T-helper 17 cell (primary cell): ENCODE data around the gene B9D2. TPM values are rescaled to one million over a fixed set of nuclear protein-coding genes. Genes with fewer than 3 reads are reported as not detected.
A peak's percentile ranks its signal among the peaks of the same experiment; 100 is the strongest.
"Not testable (repeated sequence)": the region's sequence is repeated elsewhere in the genome, so short reads cannot be mapped to it uniquely, and the experiment has no call there.

Source experiments
- ATAC-seq: fragments of 150-1000 bp; cut with Tn5 transposase; 2 replicates; pipeline ENCODE4 v1.10.0; 2021; ENCODE audit warnings: mild to moderate bottlenecking, moderate library complexity
- DNase-seq, 3 donors: peaks; one replicate each; pipeline versions ENCODE4 v3.0.0 to v3.0.0-alpha.2; 2020 to 2021
- H3K9me3 ChIP-seq: one replicate; pipeline ENCODE4 v1.7.0; 2013; ENCODE audit warnings: low read length, mild to moderate bottlenecking; ENCODE audit not compliant: control insufficient read depth, poor library complexity, severe bottlenecking
- H3K27ac Mint-ChIP-seq: one replicate; pipeline ENCODE4 v1.8.0; 2022; ENCODE audit warnings: mild to moderate bottlenecking, moderate library complexity, mixed read lengths
- H3K27me3 Mint-ChIP-seq: one replicate; pipeline ENCODE4 v1.8.0; 2022; ENCODE audit warnings: mixed read lengths
- H3K36me3 Mint-ChIP-seq: one replicate; pipeline ENCODE4 v1.8.0; 2022; ENCODE audit warnings: low read depth, mixed read lengths
- H3K4me1 Mint-ChIP-seq: one replicate; pipeline ENCODE4 v1.8.0; 2022; ENCODE audit warnings: mild to moderate bottlenecking, mixed read lengths
- H3K4me3 Mint-ChIP-seq: one replicate; pipeline ENCODE4 v1.8.0; 2022; ENCODE audit warnings: mild to moderate bottlenecking, moderate library complexity, mixed read lengths
- total RNA-seq, 4 donors: library from RNA in 2 of 4; stranded (reverse) in 2 of 4; gene quantifications; one replicate each; pipeline ENCODE4 v1.2.3 and lab custom pipeline; 2022 to 2026

B9D2 gene, protein sequence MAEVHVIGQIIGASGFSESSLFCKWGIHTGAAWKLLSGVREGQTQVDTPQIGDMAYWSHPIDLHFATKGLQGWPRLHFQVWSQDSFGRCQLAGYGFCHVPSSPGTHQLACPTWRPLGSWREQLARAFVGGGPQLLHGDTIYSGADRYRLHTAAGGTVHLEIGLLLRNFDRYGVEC
- total RNA-seq, result 10 to 100 TPM; 37.1 to 41.4 TPM
- 16.0 to 27.7 reads per million in 2 donors for total RNA-seq (lab: John Stamatoyannopoulos, UW)

DNA sequence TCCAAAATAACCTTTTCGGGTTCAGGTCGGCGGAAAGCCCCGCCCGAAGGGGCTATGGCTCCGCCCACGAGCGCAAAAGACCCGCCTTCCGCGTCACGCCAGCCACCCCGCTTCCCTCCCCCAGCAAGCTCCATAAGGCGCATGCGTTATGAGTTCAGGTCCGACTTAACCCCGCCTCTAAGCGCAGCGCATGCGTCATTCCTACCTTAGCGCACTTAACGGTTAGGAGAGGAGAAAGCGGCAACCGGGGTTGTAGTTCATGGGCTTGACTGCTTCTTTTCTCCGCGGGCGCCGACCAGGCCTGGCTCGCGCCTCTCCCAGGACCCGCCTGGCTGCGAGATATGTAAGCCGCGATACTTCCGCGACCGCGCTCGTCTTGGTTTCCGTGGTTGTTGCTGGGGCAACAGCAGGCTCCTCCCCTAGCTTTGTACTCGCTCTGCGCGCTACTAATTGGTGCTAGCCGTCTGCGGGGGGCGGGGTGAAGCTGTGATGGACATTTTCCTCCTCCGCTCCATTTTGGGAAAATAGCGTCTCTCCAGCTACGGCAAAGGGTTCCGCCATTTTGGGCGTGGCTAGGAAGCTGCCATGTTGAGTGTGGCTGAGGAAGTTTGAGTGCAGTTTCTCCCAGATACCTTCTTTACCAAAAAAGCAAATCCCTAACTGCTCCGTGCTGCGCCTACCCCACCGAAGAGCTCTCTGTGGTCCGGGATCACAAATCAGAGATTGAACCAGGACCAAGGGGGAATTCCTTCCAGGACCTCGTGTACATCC lies at the start of gene B9D2:
Gene B9D2 (minus strand): TSS at position 397 of the 771 bp plus-strand sequence. CDS start 630 bp downstream, outside the sequence.
- Mint-ChIP-seq H3K4me1 (peaks cover 25% of the 10 kb centered on the region), H3K27me3 (no peaks in the 10 kb centered on the region), H3K4me3 (peak within 1 kb of the TSS; percentile 89), H3K27ac (peak within 1 kb of the TSS; percentile 96), H3K36me3 (peaks cover 2% of the 10 kb centered on the region)
- peak; percentile 94 for ATAC-seq
- no peaks in the 10 kb centered on the region for H3K9me3 ChIP-seq
- peak; percentile 92 to 96 (median 93) for DNase-seq

- no peaks in the 10 kb centered on the region for H3K9me3 ChIP-seq
- no peak overlapping the region for H3K27ac Mint-ChIP-seq
- ATAC-seq, result no peak
These were observed 49.0 kb upstream of the B9D2 start for GRCh38 chr19:41412953-41413352.

GRCh38 chr19:41411968-41412265 lies 48.0 kb upstream of the B9D2 start:
- H3K4me1 Mint-ChIP-seq, result peaks cover 13% of the 10 kb centered on the region
- no peaks in the 10 kb centered on the region for H3K9me3 ChIP-seq
- H3K36me3 Mint-ChIP-seq, result peaks cover 3% of the 10 kb centered on the region
- ATAC-seq (no peak), DNase-seq (no peak)
- H3K27ac Mint-ChIP-seq, result no peak overlapping the region
- H3K4me3 Mint-ChIP-seq, result no peak overlapping the region
- H3K27me3 Mint-ChIP-seq, result no peaks in the 10 kb centered on the region

More at GRCh38 chr19:41412953-41413352, 49.0 kb upstream of the B9D2 start:
- Mint-ChIP-seq H3K36me3 (peaks cover 2% of the 10 kb centered on the region), H3K27me3 (no peaks in the 10 kb centered on the region), H3K4me1 (peaks cover 11% of the 10 kb centered on the region), H3K4me3 (no peak overlapping the region)
- no peak for DNase-seq

GRCh38 chr19:41411100-41411967 lies 47.4 kb upstream of the B9D2 start:
- H3K27me3 Mint-ChIP-seq, result no peaks in the 10 kb centered on the region
- H3K36me3 Mint-ChIP-seq, result peaks cover 3% of the 10 kb centered on the region
- no peak overlapping the region for H3K4me3 Mint-ChIP-seq
- no peak for DNase-seq
- peaks cover 13% of the 10 kb centered on the region for H3K4me1 Mint-ChIP-seq
- ATAC-seq, result no peak
- no peaks in the 10 kb centered on the region for H3K9me3 ChIP-seq
- H3K27ac Mint-ChIP-seq, result no peak overlapping the region

DNA sequence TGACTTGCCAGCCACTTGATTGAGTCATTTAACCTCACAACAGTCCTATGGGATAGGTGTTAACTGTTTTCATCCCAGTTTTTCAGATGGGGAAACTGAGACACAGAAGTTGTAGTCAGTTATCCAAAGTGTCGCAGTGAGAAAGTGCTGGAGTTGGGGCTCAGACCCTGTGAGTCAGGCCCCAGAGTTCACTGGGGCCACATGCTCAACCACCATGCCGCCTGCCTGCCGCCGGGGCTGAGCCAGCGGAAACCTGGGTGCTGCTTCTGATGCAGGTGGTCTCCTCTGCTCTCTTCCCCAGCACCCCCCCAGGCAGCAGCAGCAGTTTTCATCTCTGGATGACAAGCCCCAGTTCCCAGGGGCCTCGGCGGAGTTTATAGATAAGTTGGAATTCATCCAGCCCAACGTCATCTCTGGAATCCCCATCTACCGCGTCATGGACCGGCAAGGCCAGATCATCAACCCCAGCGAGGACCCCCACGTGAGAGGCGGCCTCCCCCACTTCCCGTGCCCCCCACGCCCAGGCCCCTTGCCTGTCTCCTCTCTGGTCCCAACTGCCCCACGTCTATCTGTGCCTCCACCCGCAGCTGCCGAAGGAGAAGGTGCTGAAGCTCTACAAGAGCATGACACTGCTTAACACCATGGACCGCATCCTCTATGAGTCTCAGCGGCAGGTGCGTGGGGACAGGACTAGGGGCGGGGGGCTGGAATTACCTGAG lies 46.5 kb upstream of the B9D2 start:
- peaks cover 3% of the 10 kb centered on the region for H3K36me3 Mint-ChIP-seq
- ATAC-seq (no peak), DNase-seq (no peak)
- H3K9me3 ChIP-seq, result no peaks in the 10 kb centered on the region
- no peak overlapping the region for H3K27ac Mint-ChIP-seq
- no peaks in the 10 kb centered on the region for H3K27me3 Mint-ChIP-seq
- no peak overlapping the region for H3K4me3 Mint-ChIP-seq
- peaks cover 13% of the 10 kb centered on the region for H3K4me1 Mint-ChIP-seq

DNA sequence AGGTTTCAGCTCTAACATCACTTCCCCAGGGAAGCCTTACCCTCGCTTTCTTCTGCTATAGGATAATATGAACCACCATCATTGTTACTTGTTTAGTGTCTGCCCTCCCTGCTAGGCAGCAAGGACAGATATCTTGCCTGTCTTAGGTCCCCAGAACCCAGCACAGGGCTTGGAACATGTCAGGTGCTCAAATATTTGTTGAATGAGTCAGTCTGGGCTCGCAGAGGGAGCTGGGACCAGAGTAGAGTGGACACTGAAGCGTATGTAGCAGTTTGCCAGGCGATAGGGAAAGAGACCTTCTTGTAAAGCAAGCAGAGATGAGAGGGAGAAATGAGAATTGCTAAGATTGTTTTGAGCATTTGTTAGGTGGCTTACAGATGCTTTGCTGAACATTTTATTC lies 45.3 kb upstream of the B9D2 start:
- no peak overlapping the region for H3K4me3 Mint-ChIP-seq
- DNase-seq (no peak), ATAC-seq (no peak)
- H3K9me3 ChIP-seq, result no peaks in the 10 kb centered on the region
- H3K36me3 Mint-ChIP-seq, result peaks cover 3% of the 10 kb centered on the region
- H3K27ac Mint-ChIP-seq, result peak overlapping the region; percentile 53
- H3K4me1 Mint-ChIP-seq, result peaks cover 13% of the 10 kb centered on the region
- H3K27me3 Mint-ChIP-seq, result no peaks in the 10 kb centered on the region

DNA sequence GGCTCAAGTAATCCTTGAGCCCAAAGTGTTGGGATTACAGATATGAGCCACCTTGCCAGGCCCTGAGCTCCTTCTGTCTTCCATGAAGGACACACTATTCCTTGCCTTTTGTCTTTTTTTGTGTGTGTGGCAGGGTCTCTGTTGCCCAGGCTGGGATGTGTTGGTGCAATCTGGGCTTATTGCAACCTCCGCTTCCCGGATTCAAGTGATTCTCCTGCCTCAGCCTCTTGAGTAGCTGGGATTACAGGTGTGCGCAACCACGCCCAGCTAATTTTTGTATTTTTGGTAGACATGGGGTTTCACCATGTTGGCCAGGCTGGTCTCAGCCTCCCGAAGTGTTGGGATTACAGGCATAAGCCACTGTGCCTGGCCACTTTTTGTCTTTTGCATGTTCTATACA lies 44.9 kb upstream of the B9D2 start:
- H3K36me3 Mint-ChIP-seq, ATAC-seq, DNase-seq, H3K27me3 Mint-ChIP-seq, H3K9me3 ChIP-seq: not testable (repeated sequence)
- Mint-ChIP-seq H3K27ac (peak overlapping the region; percentile 53), H3K4me3 (peak overlapping the region; percentile 19), H3K4me1 (peaks cover 14% of the 10 kb centered on the region)

- no peak overlapping the region for H3K4me3 Mint-ChIP-seq
- ATAC-seq (no peak), DNase-seq (no peak)
These were observed 44.3 kb upstream of the B9D2 start for GRCh38 chr19:41408256-41408655.

DNA sequence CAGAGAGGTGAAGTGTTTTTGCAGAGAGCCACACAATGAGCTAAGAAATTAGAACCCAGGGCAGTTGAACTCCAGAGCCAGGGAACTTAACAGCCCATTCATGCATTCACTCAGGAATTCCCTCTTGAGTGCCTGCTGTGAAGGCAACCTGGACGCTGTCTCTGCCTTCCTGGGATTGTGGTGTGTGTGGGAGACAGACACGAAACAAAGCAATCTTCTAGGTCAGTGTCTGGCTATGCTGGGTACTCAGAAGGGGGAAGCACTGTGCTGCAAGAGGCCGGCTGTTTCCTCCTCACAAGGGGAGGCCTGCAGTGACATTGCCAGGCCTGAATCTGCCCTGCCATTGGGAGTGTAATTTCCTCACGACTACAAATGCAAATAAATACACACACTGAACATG lies 43.3 kb upstream of the B9D2 start:
- Mint-ChIP-seq H3K27me3 (no peaks in the 10 kb centered on the region), H3K4me1 (peaks cover 17% of the 10 kb centered on the region), H3K27ac (no peak overlapping the region), H3K36me3 (peaks cover 2% of the 10 kb centered on the region), H3K4me3 (no peak overlapping the region)
- ATAC-seq (no peak), DNase-seq (no peak)
- H3K9me3 ChIP-seq, result no peaks in the 10 kb centered on the region

More at GRCh38 chr19:41408256-41408655, 44.3 kb upstream of the B9D2 start:
- H3K9me3 ChIP-seq, result no peaks in the 10 kb centered on the region
- Mint-ChIP-seq H3K27ac (no peak overlapping the region), H3K27me3 (no peaks in the 10 kb centered on the region), H3K4me1 (peaks cover 17% of the 10 kb centered on the region), H3K36me3 (peaks cover 2% of the 10 kb centered on the region)

GRCh38 chr19:41405776-41406175 lies 41.8 kb upstream of the B9D2 start:
- no peaks in the 10 kb centered on the region for H3K27me3 Mint-ChIP-seq
- no peak for DNase-seq
- no peak overlapping the region for H3K27ac Mint-ChIP-seq
- no peak overlapping the region for H3K4me3 Mint-ChIP-seq
- H3K4me1 Mint-ChIP-seq, result peaks cover 22% of the 10 kb centered on the region
- peaks cover 2% of the 10 kb centered on the region for H3K36me3 Mint-ChIP-seq
- H3K9me3 ChIP-seq, result no peaks in the 10 kb centered on the region
- no peak for ATAC-seq

- DNase-seq, result no peak
- Mint-ChIP-seq H3K27ac (peak overlapping the region; percentile 34), H3K36me3 (peaks cover 2% of the 10 kb centered on the region), H3K27me3 (no peaks in the 10 kb centered on the region), H3K4me1 (peaks cover 24% of the 10 kb centered on the region), H3K4me3 (no peak overlapping the region)
- no peak for ATAC-seq
- no peaks in the 10 kb centered on the region for H3K9me3 ChIP-seq
These were observed 39.4 kb upstream of the B9D2 start for GRCh38 chr19:41403181-41403970.

DNA sequence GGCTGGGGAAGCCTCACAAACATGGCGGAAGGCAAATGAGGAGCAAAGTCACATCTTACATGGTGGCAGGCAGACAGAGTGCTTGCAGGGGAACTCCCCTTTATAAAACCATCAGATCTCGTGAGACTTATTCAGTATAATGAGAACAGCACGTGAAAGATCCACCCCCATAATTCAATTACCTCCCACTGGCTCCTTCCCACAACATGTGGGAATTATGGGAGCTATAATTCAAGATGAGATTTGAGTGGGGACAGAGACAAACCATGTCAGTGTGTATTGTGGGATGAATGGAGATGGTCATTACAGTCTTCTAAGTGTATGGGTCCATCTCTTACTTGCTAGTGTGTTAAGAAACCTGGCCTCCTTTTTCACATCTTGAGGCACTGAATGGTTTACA lies 38.1 kb upstream of the B9D2 start:
- peak overlapping the region; percentile 59 for H3K27ac Mint-ChIP-seq
- peaks cover 33% of the 10 kb centered on the region for H3K4me1 Mint-ChIP-seq

More for the DNA sequence above, 38.1 kb upstream of the B9D2 start:
- no peaks in the 10 kb centered on the region for H3K9me3 ChIP-seq
- ATAC-seq (no peak), DNase-seq (no peak)
- Mint-ChIP-seq H3K4me3 (no peak overlapping the region), H3K36me3 (peaks cover 1% of the 10 kb centered on the region), H3K27me3 (no peaks in the 10 kb centered on the region)
